NB4 (cell line): ENCODE data around the gene RAP1GAP.

Experiments
- CTCF ChIP-seq: IDR thresholded peaks from one replicate; pipeline ENCODE4 v1.5.1; 2012; ENCODE audit warnings: low read depth, low read length
- MAX ChIP-seq: IDR thresholded peaks from 2 replicates; pipeline ENCODE4 v1.6.1; 2011; ENCODE audit warnings: low read depth, low read length
- MYC ChIP-seq: IDR thresholded peaks from 2 replicates; pipeline ENCODE4 v1.6.1; 2011; ENCODE audit warnings: low read depth, low read length
- POLR2A ChIP-seq: IDR thresholded peaks from 2 replicates; pipeline ENCODE4 v1.6.1; 2011; ENCODE audit warnings: mild to moderate bottlenecking; ENCODE audit not compliant: insufficient read length; ENCODE audit errors: extremely low read depth

GRCh38 chr1:21576798-21577187, 92.4 kb downstream of the RAP1GAP start:
- no peak for TF ChIP-seq POLR2A
- TF ChIP-seq CTCF = no peak
- TF ChIP-seq MYC = no peak
- TF ChIP-seq MAX = no peak
